H9 (cell line): ENCODE results near the gene TFB1M. TPM values are rescaled to one million over a fixed set of nuclear protein-coding genes. Genes with fewer than 3 reads are reported as not detected.

ENCODE experiments used
- DNase-seq: peaks from one replicate; pipeline ENCODE4 v3.0.0-alpha.2; 2017
- H2AFZ ChIP-seq: one replicate; pipeline ENCODE4 v1.6.1; 2013; ENCODE audit warnings: mild to moderate bottlenecking, low read length, control low read depth, moderate library complexity
- H2AK5ac ChIP-seq: 2 replicates; pipeline ENCODE4 v1.6.1; 2013; ENCODE audit warnings: low read length, control low read depth, mixed read lengths; ENCODE audit not compliant: insufficient read length
- H2BK120ac ChIP-seq: one replicate; pipeline ENCODE4 v1.6.1; 2013; ENCODE audit warnings: low read depth, mild to moderate bottlenecking, low read length, control low read depth, inconsistent platforms; ENCODE audit not compliant: poor library complexity, severe bottlenecking
- H2BK12ac ChIP-seq: 2 replicates; pipeline ENCODE4 v1.6.1; 2013; ENCODE audit warnings: low read length, control low read depth, mixed read lengths, low read depth; ENCODE audit not compliant: insufficient read length
- H2BK15ac ChIP-seq: 2 replicates; pipeline ENCODE4 v1.6.1; 2013; ENCODE audit warnings: low read depth, low read length, control low read depth
- H2BK20ac ChIP-seq: one replicate; pipeline ENCODE4 v1.6.1; 2013; ENCODE audit warnings: low read depth, mild to moderate bottlenecking, low read length, control low read depth, inconsistent platforms; ENCODE audit not compliant: poor library complexity, severe bottlenecking
- H2BK5ac ChIP-seq: 2 replicates; pipeline ENCODE4 v1.6.1; 2013; ENCODE audit warnings: low read length, control low read depth, mixed read lengths; ENCODE audit not compliant: insufficient read length
- H3K14ac ChIP-seq: 2 replicates; pipeline ENCODE4 v1.6.1; 2013; ENCODE audit warnings: low read length, control low read depth; ENCODE audit not compliant: insufficient read depth
- H3K18ac ChIP-seq: 2 replicates; pipeline ENCODE4 v1.6.1; 2013; ENCODE audit warnings: low read depth, mild to moderate bottlenecking, mixed read lengths, low read length, control low read depth; ENCODE audit not compliant: insufficient read length
- H3K23ac ChIP-seq: 2 replicates; pipeline ENCODE4 v1.6.1; 2013; ENCODE audit warnings: low read length, control low read depth, mixed read lengths, low read depth; ENCODE audit not compliant: insufficient read length
- H3K23me2 ChIP-seq: 2 replicates; pipeline ENCODE4 v1.6.1; 2013; ENCODE audit warnings: low read depth, mild to moderate bottlenecking, mixed read lengths, low read length, control low read depth; ENCODE audit not compliant: insufficient read length, poor library complexity, severe bottlenecking
- H3K27ac ChIP-seq: 2 replicates; pipeline ENCODE4 v1.5.1; 2013; ENCODE audit warnings: low read length, control low read depth, mixed read lengths, low read depth; ENCODE audit not compliant: insufficient read length
- H3K27me3 ChIP-seq: 2 replicates; pipeline ENCODE4 v1.6.1; 2013; ENCODE audit warnings: low read length, control low read depth, inconsistent platforms; ENCODE audit not compliant: insufficient read depth
- H3K4ac ChIP-seq: 2 replicates; pipeline ENCODE4 v1.6.1; 2013; ENCODE audit warnings: low read depth, mild to moderate bottlenecking, control low read depth, inconsistent platforms, low read length, moderate library complexity
- H3K4me1 ChIP-seq: 2 replicates; pipeline ENCODE4 v1.6.1; 2013; ENCODE audit warnings: low read length, control low read depth, inconsistent platforms; ENCODE audit not compliant: insufficient read depth
- H3K4me2 ChIP-seq: 2 replicates; pipeline ENCODE4 v1.6.1; 2013; ENCODE audit warnings: low read length, control low read depth, mixed read lengths; ENCODE audit not compliant: insufficient read length, insufficient read depth
- H3K56ac ChIP-seq: 2 replicates; pipeline ENCODE4 v1.6.1; 2013; ENCODE audit warnings: low read depth, mild to moderate bottlenecking, mixed read lengths, low read length, control low read depth; ENCODE audit not compliant: insufficient read length
- H3K79me1 ChIP-seq: 2 replicates; pipeline ENCODE4 v1.6.1; 2013; ENCODE audit warnings: low read depth, mild to moderate bottlenecking, moderate library complexity, low read length, control low read depth, inconsistent platforms; ENCODE audit not compliant: insufficient read depth, poor library complexity, severe bottlenecking
- H3K79me2 ChIP-seq: 2 replicates; pipeline ENCODE4 v1.6.1; 2013; ENCODE audit warnings: low read length, control low read depth, inconsistent platforms; ENCODE audit not compliant: insufficient read depth
- H3K9ac ChIP-seq: 2 replicates; pipeline ENCODE4 v1.6.1; 2013; ENCODE audit warnings: low read length, control low read depth, mixed read lengths; ENCODE audit not compliant: insufficient read length; ENCODE audit errors: extremely low read depth
- H3K9me3 ChIP-seq: one replicate; pipeline ENCODE4 v1.6.1; 2013; ENCODE audit warnings: low read depth, low read length, inconsistent platforms; ENCODE audit not compliant: control insufficient read depth
- H3T11ph ChIP-seq: one replicate; pipeline ENCODE4 v1.6.1; 2013; ENCODE audit warnings: mild to moderate bottlenecking, low read length, control low read depth, inconsistent platforms
- H4K20me1 ChIP-seq: one replicate; pipeline ENCODE4 v1.6.1; 2013; ENCODE audit not compliant: control insufficient read depth, insufficient read length, insufficient read depth
- H4K5ac ChIP-seq: 2 replicates; pipeline ENCODE4 v1.6.1; 2013; ENCODE audit warnings: low read depth, mild to moderate bottlenecking, mixed read lengths, low read length, control low read depth; ENCODE audit not compliant: insufficient read length
- H4K8ac ChIP-seq: replicated peaks from 2 replicates; pipeline ENCODE4 v1.6.1; 2013; ENCODE audit warnings: low read length, control low read depth, mixed read lengths, low read depth; ENCODE audit not compliant: insufficient read length
- H4K91ac ChIP-seq: 2 replicates; pipeline ENCODE4 v1.6.1; 2013; ENCODE audit warnings: low read depth, mild to moderate bottlenecking, moderate library complexity, mixed read lengths, low read length, control low read depth; ENCODE audit not compliant: insufficient read length
- H3K27ac Mint-ChIP-seq, 3 experiments: 2 replicates in 2 of 3; 3 replicates in 1 of 3; pipeline ENCODE4 v1.8.0; 2020 to 2021; ENCODE audit warnings: mixed read lengths in 3 of 3, mild to moderate bottlenecking in 1 of 3, moderate library complexity in 1 of 3
- H3K27me3 Mint-ChIP-seq: 2 replicates; pipeline ENCODE4 v1.8.0; 2021; ENCODE audit warnings: low read depth, mild to moderate bottlenecking, moderate library complexity, mixed read lengths
- H3K36me3 Mint-ChIP-seq, 3 experiments: 2 replicates in 2 of 3; 3 replicates in 1 of 3; pipeline ENCODE4 v1.8.0; 2020 to 2021; ENCODE audit warnings: low read depth in 3 of 3, mixed read lengths in 3 of 3; ENCODE audit not compliant: insufficient read depth in 1 of 3
- H3K4me1 Mint-ChIP-seq, 2 experiments: 2 replicates each; pipeline ENCODE4 v1.8.0; 2020; ENCODE audit warnings: mixed read lengths in 2 of 2
- H3K4me3 Mint-ChIP-seq, 2 experiments: 2 replicates in 1 of 2; 3 replicates in 1 of 2; pipeline ENCODE4 v1.8.0; 2020 to 2021; ENCODE audit warnings: mild to moderate bottlenecking in 2 of 2, mixed read lengths in 2 of 2, moderate library complexity in 1 of 2
- H3K9me3 Mint-ChIP-seq, 2 experiments: 2 replicates in 1 of 2; 3 replicates in 1 of 2; pipeline ENCODE4 v1.8.0; 2020; ENCODE audit warnings: mild to moderate bottlenecking in 2 of 2, mixed read lengths in 2 of 2, moderate library complexity in 1 of 2
- CTCF ChIP-seq: fragments of 200-600 bp; sonication (generic); conservative IDR thresholded peaks from 3 replicates; pipeline ENCODE4 v1.8.0; 2021; ENCODE audit warnings: antibody characterized with exemption, mild to moderate bottlenecking
- WGBS: extraction: QIAGEN DNeasy Blood & Tissue Kit; methylation state at CpG from one replicate; pipeline ENCODE4 v1.1.7; 2013; ENCODE audit warnings: missing lambda C conversion rate, low lambda C conversion rate, mixed read lengths; ENCODE audit not compliant: insufficient read length; ENCODE audit errors: extremely low coverage; 5-methylcytosine and 5-hydroxymethylcytosine counted together
- total RNA-seq: library from RNA; stranded (reverse); gene quantifications from 2 replicates; pipeline ENCODE4 v1.2.1, GENCODE V29; 2021

TFB1M gene
- total RNA-seq, 1 experiment from 2014 or later: 28.6 TPM

- H3K4ac ChIP-seq: no peak overlapping the region
- no peaks in the 10 kb centered on the region for H3K27me3 Mint-ChIP-seq
- no peak overlapping the region for H2AK5ac ChIP-seq
- H3K4me2 ChIP-seq: no peak overlapping the region
- no peaks in the 10 kb centered on the region for H4K20me1 ChIP-seq
- no peak overlapping the region for H3K27ac ChIP-seq
- no peak overlapping the region for H3K18ac ChIP-seq
- peaks cover 15 to 16% of the 10 kb centered on the region in 2 experiments for H3K4me1 Mint-ChIP-seq
- H4K91ac ChIP-seq: no peak overlapping the region
- no peak overlapping the region for H3K56ac ChIP-seq
- H2AFZ ChIP-seq: no peak overlapping the region
- no CpG with 5 or more reads among the region's 3 CpGs for WGBS
- no peak overlapping the region for H4K5ac ChIP-seq
- H3K23me2 ChIP-seq: peaks cover 2% of the 10 kb centered on the region
- H3K14ac ChIP-seq: no peak overlapping the region
- H3K27ac Mint-ChIP-seq: peak overlapping the region in 1 of 3 experiments; percentile 99; a peak in 2 of 7 replicates
- H3K4me1 ChIP-seq: no peaks in the 10 kb centered on the region; the same call in 1 of the 2 replicates
- peaks cover 3 to 21% (median 18%) of the 10 kb centered on the region in 3 experiments for H3K36me3 Mint-ChIP-seq
- H2BK15ac ChIP-seq: no peak overlapping the region
- no peaks in the 10 kb centered on the region for H3K9me3 Mint-ChIP-seq
- no peak overlapping the region for H2BK12ac ChIP-seq
- no peaks in the 10 kb centered on the region for H3K79me2 ChIP-seq
- no peak overlapping the region for H2BK20ac ChIP-seq
- H3K9me3 ChIP-seq: no peaks in the 10 kb centered on the region
- peak overlapping the region; percentile 97 for H3K4me3 Mint-ChIP-seq
- H3K9ac ChIP-seq: no peak overlapping the region
- no peaks in the 10 kb centered on the region for H3K79me1 ChIP-seq
- H2BK5ac ChIP-seq: no peak overlapping the region
- TF ChIP-seq CTCF: no peak
- H3K27me3 ChIP-seq: no peaks in the 10 kb centered on the region
- H3T11ph ChIP-seq: no peak overlapping the region
- no peak overlapping the region for H3K23ac ChIP-seq
- no peak for DNase-seq
- no peak overlapping the region for H4K8ac ChIP-seq
- no peak overlapping the region for H2BK120ac ChIP-seq
Measured at GRCh38 chr6:155315516-155315871, 1.2 kb upstream of the TFB1M start.
